Loucy (cell line): ENCODE results near the gene TNRC6B.

Experiments used
- H2AFZ ChIP-seq: fragments of 200-600 bp; sonication (generic); 2 replicates; pipeline ENCODE4 v1.6.0; 2016; ENCODE audit warnings: antibody characterized with exemption, mild to moderate bottlenecking, low read length, moderate library complexity
- H3F3A ChIP-seq: fragments of 200-600 bp; 2 replicates; pipeline ENCODE4 v1.6.0; 2016; ENCODE audit warnings: antibody characterized with exemption, low read depth, mild to moderate bottlenecking
- H3K27me3 ChIP-seq: fragments of 200-600 bp; sonication (generic); 2 replicates; pipeline ENCODE4 v1.6.1; 2014; ENCODE audit warnings: low read length, mild to moderate bottlenecking; ENCODE audit not compliant: insufficient read depth, poor library complexity, severe bottlenecking
- H3K36me3 ChIP-seq: fragments of 200-600 bp; sonication (generic); 2 replicates; pipeline ENCODE4 v1.6.1; 2016; ENCODE audit warnings: low read length; ENCODE audit not compliant: insufficient read depth
- H3K4me1 ChIP-seq: fragments of 200-600 bp; sonication (generic); 2 replicates; pipeline ENCODE4 v1.5.1; 2014; ENCODE audit warnings: low read length, mild to moderate bottlenecking; ENCODE audit not compliant: insufficient read depth, poor library complexity, severe bottlenecking
- H3K4me2 ChIP-seq: fragments of 200-600 bp; sonication (generic); 2 replicates; pipeline ENCODE4 v1.6.0; 2014; ENCODE audit warnings: antibody characterized with exemption, low read length, low read depth, mild to moderate bottlenecking; ENCODE audit not compliant: poor library complexity, severe bottlenecking
- H3K4me3 ChIP-seq: fragments of 200-600 bp; sonication (generic); 2 replicates; pipeline ENCODE4 v1.5.1; 2014; ENCODE audit warnings: low read length, mild to moderate bottlenecking, mixed read lengths; ENCODE audit not compliant: poor library complexity, severe bottlenecking
- H3K79me2 ChIP-seq: fragments of 200-600 bp; sonication (generic); 2 replicates; pipeline ENCODE4 v1.6.1; 2014; ENCODE audit warnings: low read length; ENCODE audit not compliant: insufficient read depth
- H3K9ac ChIP-seq: fragments of 200-600 bp; sonication (generic); 2 replicates; pipeline ENCODE4 v1.6.0; 2014; ENCODE audit warnings: mild to moderate bottlenecking, low read depth, low read length, moderate library complexity; ENCODE audit not compliant: poor library complexity, severe bottlenecking
- H3K9me2 ChIP-seq: fragments of 200-600 bp; sonication (generic); replicated peaks from 2 replicates; pipeline ENCODE4 v1.6.1; 2016; ENCODE audit warnings: low read depth, low read length, mixed read lengths
- H3K9me3 ChIP-seq: fragments of 200-600 bp; sonication (generic); 2 replicates; pipeline ENCODE4 v1.6.1; 2014; ENCODE audit warnings: mild to moderate bottlenecking, antibody characterized with exemption, low read length, low read depth; ENCODE audit not compliant: insufficient read depth
- H4K20me1 ChIP-seq: fragments of 200-600 bp; sonication (generic); 2 replicates; pipeline ENCODE4 v1.6.0; 2014; ENCODE audit warnings: antibody characterized with exemption, low read length, mild to moderate bottlenecking; ENCODE audit not compliant: insufficient read depth, poor library complexity, severe bottlenecking
- CTCF ChIP-seq: fragments of 200-600 bp; sonication (generic); conservative IDR thresholded peaks from 2 replicates; pipeline ENCODE4 v1.5.1; 2014; ENCODE audit warnings: mild to moderate bottlenecking, antibody characterized with exemption, low read length
- EZH2phosphoT487 ChIP-seq: fragments of 200-600 bp; IDR thresholded peaks from 2 replicates; pipeline ENCODE4 v1.6.1; 2018; ENCODE audit warnings: antibody characterized with exemption, mild to moderate bottlenecking, moderate library complexity, borderline replicate concordance

The TNRC6B gene

DNA sequence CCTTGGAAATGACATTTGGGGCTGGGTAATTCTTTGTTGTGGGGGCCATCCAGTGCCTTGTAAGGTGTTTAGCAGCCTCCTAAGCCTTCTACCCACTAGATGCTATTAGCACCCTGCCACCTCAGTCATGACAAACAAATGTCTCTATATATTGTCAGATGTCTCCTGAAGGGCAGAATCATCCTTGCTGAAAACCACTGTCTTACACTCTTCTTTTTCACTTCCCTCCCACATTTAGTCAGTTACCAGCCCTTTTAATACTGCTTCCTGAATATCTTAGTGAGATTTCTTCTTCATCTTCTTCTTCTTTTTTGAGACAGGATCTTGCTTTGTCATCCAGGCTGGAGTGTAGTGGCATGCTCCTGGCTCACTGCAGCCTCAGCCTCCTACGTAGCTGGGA is 33.1 kb downstream of the TNRC6B start:
- TF ChIP-seq CTCF: no peak
- TF ChIP-seq EZH2phosphoT487: no peak
- H3K9ac ChIP-seq: no peak overlapping the region

DNA sequence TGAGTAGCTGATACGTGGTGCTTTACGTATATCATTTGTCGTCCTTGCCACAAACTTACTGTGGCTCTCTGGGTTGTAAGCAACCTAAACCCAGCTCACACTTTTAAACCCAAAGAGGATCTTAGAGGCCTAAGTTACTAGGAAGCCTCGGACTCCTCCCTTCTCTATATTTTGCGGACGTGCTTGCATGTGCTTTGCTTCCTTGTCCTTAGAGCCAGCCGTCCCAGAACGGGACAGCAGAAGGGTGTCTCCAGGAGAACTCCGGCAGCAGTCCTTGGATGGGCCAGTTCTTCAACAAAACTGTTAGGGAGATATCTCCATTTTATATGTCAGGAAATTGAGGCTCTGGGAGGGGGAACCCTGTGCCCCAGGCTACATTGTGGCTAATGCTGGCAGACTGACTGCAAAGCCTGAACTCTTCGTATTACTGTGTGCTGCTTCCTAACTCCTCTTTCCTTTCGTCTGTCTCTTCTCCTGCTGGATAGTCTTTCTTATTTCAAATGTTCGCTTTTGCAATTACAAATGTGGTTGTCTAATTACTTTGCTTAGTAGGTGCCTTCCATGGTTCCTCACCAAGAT is 33.8 kb downstream of the TNRC6B start:
- Histone ChIP-seq H3K9ac (no peak overlapping the region), H3K4me2 (no peak overlapping the region), H3K36me3 (peaks cover 6% of the 10 kb centered on the region; the same call in 1 of the 2 replicates), H3K9me3 (no peaks in the 10 kb centered on the region), H3K27me3 (no peaks in the 10 kb centered on the region), H4K20me1 (peaks cover 50% of the 10 kb centered on the region), H3K9me2 (no peaks in the 10 kb centered on the region), H2AFZ (no peak overlapping the region), H3F3A (no peaks in the 10 kb centered on the region), H3K4me1 (peaks cover 43% of the 10 kb centered on the region), H3K4me3 (no peak overlapping the region), H3K79me2 (peaks cover 96% of the 10 kb centered on the region)
- TF ChIP-seq EZH2phosphoT487 (no peak), CTCF (no peak)

More for the DNA sequence above, 33.1 kb downstream of the TNRC6B start:
- Histone ChIP-seq H3F3A (no peaks in the 10 kb centered on the region), H3K4me2 (no peak overlapping the region), H3K27me3 (no peaks in the 10 kb centered on the region), H3K36me3 (peaks cover 6% of the 10 kb centered on the region; the same call in 1 of the 2 replicates), H3K79me2 (peaks cover 95% of the 10 kb centered on the region), H3K4me3 (no peak overlapping the region), H2AFZ (no peak overlapping the region), H3K9me3 (no peaks in the 10 kb centered on the region), H3K4me1 (peaks cover 42% of the 10 kb centered on the region), H4K20me1 (peaks cover 54% of the 10 kb centered on the region), H3K9me2 (no peaks in the 10 kb centered on the region)

GRCh38 chr22:40212121-40212520 is 34.4 kb downstream of the TNRC6B start:
- Histone ChIP-seq H3K4me2 (no peak overlapping the region), H3K79me2 (peaks cover 96% of the 10 kb centered on the region), H4K20me1 (peaks cover 54% of the 10 kb centered on the region), H3K9me3 (no peaks in the 10 kb centered on the region), H3K4me3 (no peak overlapping the region), H3K36me3 (peaks cover 6% of the 10 kb centered on the region; the same call in 1 of the 2 replicates), H3K9ac (no peak overlapping the region), H3K4me1 (peaks cover 43% of the 10 kb centered on the region), H3K9me2 (no peaks in the 10 kb centered on the region), H3F3A (no peaks in the 10 kb centered on the region), H3K27me3 (no peaks in the 10 kb centered on the region), H2AFZ (no peak overlapping the region)
- no peak for TF ChIP-seq EZH2phosphoT487
- no peak for TF ChIP-seq CTCF
